ENCODE results near the gene TTC21B.

- TF ChIP-seq CTCF (IDR thresholded peaks at IDR 0.05; ENCODE audit: poor library complexity) (no peak), EZH2 (IDR thresholded peaks at IDR 0.05; ENCODE audit: borderline replicate concordance) (no peak)
These were observed 75.7 kb downstream of the TTC21B start for GRCh38 chr2:165877565-165878550.
